Measurements from ENCODE around the gene CAPZB.
A peak's percentile ranks its signal among the peaks of the same experiment; 100 is the strongest.
"Not testable (repeated sequence)": the region's sequence is repeated elsewhere in the genome, so short reads cannot be mapped to it uniquely, and the experiment has no call there.

CAPZB gene

GRCh38 chr1:19485362-19486187 lies at the start of gene CAPZB:
Gene CAPZB (minus strand): TSS chr1:19485539. CDS start chr1:19485438, 101 bp downstream.
- DNase-seq (ENCODE audit: low read depth) = peak; percentile 90

- no peak for DNase-seq (ENCODE audit: low read depth)
These were observed 48.9 kb upstream of the CAPZB start for GRCh38 chr1:19534281-19534680.

- DNase-seq (ENCODE audit: low read depth) = no peak
These were observed 48.3 kb upstream of the CAPZB start for GRCh38 chr1:19533626-19534025.

DNA sequence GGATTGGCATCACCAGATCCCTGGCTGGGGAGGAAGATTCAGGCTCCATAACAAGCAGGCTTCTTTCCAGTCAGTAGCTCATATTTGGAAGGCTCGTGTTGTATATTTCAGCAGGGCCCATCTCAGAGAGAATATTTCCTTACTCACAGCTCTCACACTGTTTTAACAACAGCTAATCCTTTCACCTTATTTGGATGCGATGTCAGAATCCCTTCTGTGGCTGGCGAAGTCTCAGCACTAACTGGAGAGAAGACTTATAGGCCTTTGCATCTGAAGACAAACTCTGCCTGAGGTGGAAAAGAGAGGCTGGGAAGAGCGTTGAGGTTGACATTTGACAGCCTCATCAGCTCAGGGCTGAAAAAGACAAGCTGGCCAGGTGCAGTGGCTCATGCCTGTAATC lies 47.2 kb upstream of the CAPZB start:
- no peak for DNase-seq (ENCODE audit: low read depth)

DNA sequence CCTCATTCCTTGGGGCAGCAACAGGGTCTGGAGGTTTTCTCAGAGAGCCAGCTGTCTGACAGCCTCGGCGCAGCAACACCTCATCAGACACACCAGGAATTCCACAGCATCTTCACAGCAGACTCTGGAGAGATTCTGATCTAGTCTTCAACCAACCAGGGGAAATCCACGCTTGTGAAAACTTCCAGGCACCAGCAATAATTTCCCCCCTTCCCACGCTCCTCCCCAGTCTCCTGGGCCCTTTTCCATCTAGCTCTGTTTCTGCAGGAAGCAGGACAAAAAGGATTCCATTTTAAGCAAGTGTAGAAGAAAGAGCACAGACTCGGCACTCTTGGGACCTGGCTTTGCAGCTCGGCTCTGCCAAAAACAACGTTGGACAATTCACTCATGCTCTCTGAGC lies 44.3 kb upstream of the CAPZB start:
- no peak for DNase-seq (ENCODE audit: low read depth)

DNA sequence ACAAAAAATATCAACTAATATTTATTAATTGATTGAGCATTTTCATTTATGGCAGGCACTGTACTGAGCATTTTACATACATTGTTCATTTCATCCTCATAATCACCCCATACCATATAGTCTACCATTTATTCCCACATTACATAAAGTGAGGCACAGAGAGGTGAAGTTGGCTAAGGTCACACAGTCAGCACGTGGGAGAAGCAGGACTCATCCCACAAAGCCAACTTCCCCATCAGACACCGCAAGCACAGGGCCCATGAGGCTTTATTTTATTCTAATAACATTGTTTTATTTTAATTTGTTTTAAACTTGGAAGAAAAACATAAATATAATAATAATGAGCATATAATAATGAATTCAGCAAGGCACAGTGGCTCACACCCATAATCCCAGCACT lies 43.1 kb upstream of the CAPZB start:
- no peak for DNase-seq (ENCODE audit: low read depth)

- DNase-seq (ENCODE audit: low read depth) = no peak
These were observed 40.5 kb upstream of the CAPZB start for GRCh38 chr1:19525607-19526545.

- no peak for DNase-seq (ENCODE audit: low read depth)
These were observed 39.5 kb upstream of the CAPZB start for GRCh38 chr1:19524791-19525190.

DNA sequence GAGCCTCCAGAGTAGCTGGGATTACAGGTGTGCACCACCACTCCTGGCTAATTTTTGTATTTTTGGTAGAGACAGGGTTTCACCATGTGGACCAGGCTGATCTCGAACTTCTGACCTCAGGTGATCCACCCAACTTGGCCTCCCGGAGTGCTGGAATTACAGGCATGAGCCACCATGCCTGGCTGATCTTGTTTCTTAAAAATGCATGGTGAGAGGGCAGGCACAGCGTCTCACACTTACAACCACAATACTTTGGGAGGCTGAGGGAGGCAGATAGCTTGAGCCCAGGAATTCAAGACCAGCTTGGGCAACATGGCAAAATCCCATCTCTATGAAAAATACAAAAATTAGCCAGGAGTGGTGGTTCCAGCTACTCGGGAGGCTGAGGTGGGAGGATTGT lies 37.2 kb upstream of the CAPZB start:
- DNase-seq (ENCODE audit: low read depth) = not testable (repeated sequence)

GRCh38 chr1:19521411-19521810 lies 36.1 kb upstream of the CAPZB start:
- DNase-seq (ENCODE audit: low read depth) = no peak

DNA sequence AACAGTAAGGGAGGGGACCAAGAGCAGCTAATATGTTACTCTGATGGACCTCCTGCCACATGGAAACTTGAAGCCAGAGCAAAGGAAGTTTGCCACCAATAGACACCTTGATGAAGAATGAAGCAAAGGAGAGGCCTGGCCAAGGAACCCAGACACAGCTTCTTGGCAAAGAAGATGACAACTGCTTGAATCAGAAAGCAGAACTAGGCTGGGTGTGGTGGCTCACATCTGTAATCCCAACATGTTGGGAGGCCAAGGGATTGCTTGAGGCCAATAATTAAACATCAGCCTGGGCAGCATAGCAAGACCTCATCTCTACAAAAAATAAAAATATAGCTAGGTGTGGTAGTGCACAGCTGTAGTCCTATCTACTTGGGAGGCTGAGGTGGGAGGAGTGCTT lies 31.7 kb upstream of the CAPZB start:
- DNase-seq (ENCODE audit: low read depth) = no peak

- DNase-seq (ENCODE audit: low read depth) = no peak
These were observed 29.9 kb upstream of the CAPZB start for GRCh38 chr1:19515201-19515600.

DNA sequence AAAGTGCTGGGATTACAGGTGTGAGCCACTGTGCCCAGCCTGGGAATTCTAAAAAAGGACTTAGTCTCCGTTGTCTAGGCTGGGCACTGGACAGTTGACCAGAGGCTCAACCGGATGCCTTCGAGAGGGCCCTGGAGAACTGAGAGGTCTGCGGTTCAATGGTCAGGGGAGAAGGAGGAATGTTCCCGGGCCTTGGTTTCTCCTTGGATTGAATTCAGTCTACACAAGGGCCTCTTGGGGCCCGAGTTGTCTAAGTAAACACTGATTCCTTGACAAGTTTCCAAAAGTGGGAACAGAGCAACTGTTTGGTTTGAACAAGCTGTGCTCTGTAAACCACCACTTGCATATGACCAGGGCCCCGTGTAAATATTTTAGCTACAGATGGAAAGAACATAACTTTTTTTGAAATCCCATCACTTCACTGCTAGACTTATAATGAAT lies 29.1 kb upstream of the CAPZB start:
- DNase-seq (ENCODE audit: low read depth) = no peak

GRCh38 chr1:19512545-19512944 lies 27.2 kb upstream of the CAPZB start:
- no peak for DNase-seq (ENCODE audit: low read depth)

DNA sequence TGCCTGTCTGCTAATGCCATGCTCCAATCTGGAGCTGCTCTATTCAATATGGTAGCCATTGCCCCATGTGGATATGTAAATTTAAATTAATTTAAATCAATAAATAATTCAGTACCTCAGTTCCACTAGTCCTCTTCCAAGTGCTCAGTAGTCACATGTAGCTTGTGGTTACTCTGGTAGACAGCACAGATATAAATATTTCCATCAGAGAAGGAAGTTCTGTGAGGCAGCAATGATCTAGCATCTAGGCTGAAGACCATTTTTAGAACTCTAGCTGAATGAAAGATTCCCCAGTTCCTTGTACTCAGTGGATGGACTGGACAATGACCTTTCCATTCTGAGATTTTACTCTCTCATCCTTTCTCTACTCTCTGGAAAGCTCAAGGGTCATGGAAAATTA lies 25.8 kb upstream of the CAPZB start:
- DNase-seq (ENCODE audit: low read depth) = no peak

- DNase-seq (ENCODE audit: low read depth) = not testable (repeated sequence)
These were observed 24.3 kb upstream of the CAPZB start for GRCh38 chr1:19509647-19510046.

DNA sequence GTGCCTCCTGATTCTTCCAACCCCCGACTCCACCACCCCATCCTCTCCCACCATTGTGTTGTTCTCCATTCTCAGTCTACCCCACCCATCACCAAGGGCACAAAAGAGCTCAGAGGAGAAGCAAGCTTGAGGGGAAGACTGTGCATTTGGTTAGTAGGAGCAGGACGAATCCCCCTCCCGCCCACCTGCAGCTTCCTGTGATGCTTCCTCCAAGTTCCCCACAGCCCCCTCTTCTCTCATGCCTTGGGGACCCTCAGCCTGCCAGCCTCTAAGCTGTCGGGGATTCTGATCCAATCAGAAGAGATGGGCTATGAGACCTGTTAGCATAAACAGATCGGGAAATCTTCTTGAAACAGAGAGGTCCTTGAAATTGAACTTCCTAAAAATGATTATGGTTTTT lies 22.2 kb upstream of the CAPZB start:
- no peak for DNase-seq (ENCODE audit: low read depth)

DNA sequence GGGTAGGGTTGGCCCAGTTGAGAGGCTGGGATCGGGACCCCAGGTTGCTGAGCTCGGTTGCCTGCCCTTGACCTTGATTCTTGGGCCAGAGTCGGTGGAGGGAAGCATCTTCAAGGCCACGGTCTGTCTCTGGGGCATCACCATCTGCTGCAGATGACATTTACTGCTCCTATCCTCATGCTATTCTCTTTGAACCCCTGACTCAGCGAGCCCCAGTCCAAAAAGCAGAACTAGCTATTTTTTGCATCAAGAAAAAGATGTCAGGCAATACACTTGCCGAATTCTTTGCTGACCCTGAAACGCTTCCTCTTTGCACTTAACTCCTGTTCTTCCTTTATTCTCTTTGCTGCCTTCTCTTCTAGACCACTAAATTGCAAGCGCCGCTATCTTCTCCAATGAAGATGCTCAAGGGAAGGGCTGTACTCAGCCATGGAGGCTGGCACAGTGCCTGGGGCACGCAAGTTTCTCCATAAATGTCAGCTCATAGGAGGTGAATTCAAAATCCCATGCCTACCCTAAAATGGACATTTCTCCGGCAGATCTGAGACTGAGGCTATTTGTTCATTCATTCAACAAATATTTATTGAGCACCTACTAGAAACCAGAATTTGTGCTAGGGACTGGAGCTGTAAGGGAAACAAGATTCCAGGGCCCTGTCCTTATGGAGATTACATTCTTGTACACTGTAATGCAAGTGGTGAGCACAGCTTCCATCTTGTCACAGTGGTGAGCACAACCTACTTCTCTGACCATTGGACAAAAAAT lies 20.5 kb upstream of the CAPZB start:
- no peak for DNase-seq (ENCODE audit: low read depth)

GRCh38 chr1:19504796-19505692 lies 19.7 kb upstream of the CAPZB start:
- DNase-seq (ENCODE audit: low read depth) = no peak

- not testable (repeated sequence) for DNase-seq (ENCODE audit: low read depth)
These were observed 16.9 kb upstream of the CAPZB start for GRCh38 chr1:19502284-19502683.

GRCh38 chr1:19499887-19500286 lies 14.5 kb upstream of the CAPZB start:
- not testable (repeated sequence) for DNase-seq (ENCODE audit: low read depth)

Measured in stimulated activated CD8-positive, alpha-beta memory T cell treated with anti-CD3 and anti-CD28 coated beads, Interleukin-7, amount 100 ng/mL, for 24 hours (primary cell).